GM19240 (cell line): ENCODE measurements around the gene CNOT6L.

Experiments
- DNase-seq: peaks from one replicate; pipeline ENCODE4 v3.0.0; 2011; ENCODE audit warnings: low spot score; ENCODE audit not compliant: insufficient read length

Gene CNOT6L

GRCh38 chr4:77820649-77821561, 1.7 kb upstream of the CNOT6L start:
- no peak for DNase-seq

GRCh38 chr4:77819843-77820648, 878 bp upstream of the CNOT6L start:
- DNase-seq, result peak; percentile 68

- DNase-seq, result no peak
Measured at GRCh38 chr4:77819404-77819842, 255 bp upstream of the CNOT6L start.

- DNase-seq, result peak; percentile 12
Measured at GRCh38 chr4:77818073-77818601, 1.0 kb downstream of the CNOT6L start.

- DNase-seq, result no peak
Measured at GRCh38 chr4:77817304-77818072, 1.7 kb downstream of the CNOT6L start.

GRCh38 chr4:77816546-77816945, 2.6 kb downstream of the CNOT6L start:
- no peak for DNase-seq

GRCh38 chr4:77815636-77816035, 3.5 kb downstream of the CNOT6L start:
- DNase-seq, result no peak

GRCh38 chr4:77805840-77806239, 13.3 kb downstream of the CNOT6L start:
- DNase-seq, result no peak

- no peak for DNase-seq
Measured at GRCh38 chr4:77804471-77804870, 14.7 kb downstream of the CNOT6L start.

- DNase-seq, result no peak
Measured at GRCh38 chr4:77802402-77802801, 16.8 kb downstream of the CNOT6L start.

GRCh38 chr4:77801260-77801608, 17.9 kb downstream of the CNOT6L start:
- no peak for DNase-seq

- no peak for DNase-seq
Measured at GRCh38 chr4:77800483-77801259, 18.5 kb downstream of the CNOT6L start.

GRCh38 chr4:77800077-77800476, 19.1 kb downstream of the CNOT6L start:
- no peak for DNase-seq

GRCh38 chr4:77798385-77798784, 20.8 kb downstream of the CNOT6L start:
- DNase-seq, result no peak

- no peak for DNase-seq
Measured at GRCh38 chr4:77797239-77797638, 21.9 kb downstream of the CNOT6L start.

- no peak for DNase-seq
Measured at GRCh38 chr4:77795326-77795725, 23.8 kb downstream of the CNOT6L start.

GRCh38 chr4:77790146-77790545, 29.0 kb downstream of the CNOT6L start:
- DNase-seq, result no peak

GRCh38 chr4:77788990-77789389, 30.2 kb downstream of the CNOT6L start:
- no peak for DNase-seq

- DNase-seq, result no peak
Measured at GRCh38 chr4:77787969-77788368, 31.2 kb downstream of the CNOT6L start.

- no peak for DNase-seq
Measured at GRCh38 chr4:77785669-77786068, 33.5 kb downstream of the CNOT6L start.

GRCh38 chr4:77783895-77784294, 35.3 kb downstream of the CNOT6L start:
- DNase-seq, result no peak
